ENCODE results near the gene CDKAL1.

The CDKAL1 gene

GRCh38 chr6:21123507-21124436 is 589.5 kb downstream of the CDKAL1 start:
- Histone ChIP-seq H3K4me3 (no peak overlapping the region), H3K27me3 (no peaks in the 10 kb centered on the region), H3K36me3 (no peaks in the 10 kb centered on the region), H3K4me1 (peaks cover 0 to 4% (median 0%) of the 10 kb centered on the region in 4 donors), H3K9me3 (no peaks in the 10 kb centered on the region), H3K27ac (no peak overlapping the region)
- TF ChIP-seq CTCF (IDR thresholded peaks at IDR 0.05) = no peak
- intact Hi-C loops (cut with DNase I; ENCODE audit: low total_unique reads) = no loop called here
- DNase-seq = no peak

GRCh38 chr6:21128601-21129000 is 594.3 kb downstream of the CDKAL1 start:
- no peaks in the 10 kb centered on the region for H3K27me3 ChIP-seq
- no peak for DNase-seq
- no peak overlapping the region for H3K27ac ChIP-seq
- intact Hi-C loops (cut with DNase I; ENCODE audit: low total_unique reads) = no loop called here
- H3K9me3 ChIP-seq = no peaks in the 10 kb centered on the region
- no peak for TF ChIP-seq CTCF (IDR thresholded peaks at IDR 0.05)
- H3K36me3 ChIP-seq = no peaks in the 10 kb centered on the region
- peaks cover 0 to 19% (median 7%) of the 10 kb centered on the region in 4 donors for H3K4me1 ChIP-seq
- H3K4me3 ChIP-seq = no peak overlapping the region

GRCh38 chr6:21131406-21131805 is 597.1 kb downstream of the CDKAL1 start:
- TF ChIP-seq CTCF (IDR thresholded peaks at IDR 0.05) = no peak
- no peak overlapping the region for H3K4me3 ChIP-seq
- H3K9me3 ChIP-seq = no peaks in the 10 kb centered on the region
- intact Hi-C loops (cut with DNase I; ENCODE audit: low total_unique reads) = no loop called here
- no peaks in the 10 kb centered on the region for H3K27me3 ChIP-seq
- H3K4me1 ChIP-seq = peaks cover 0 to 25% (median 10%) of the 10 kb centered on the region in 4 donors
- H3K27ac ChIP-seq = no peak overlapping the region
- no peaks in the 10 kb centered on the region for H3K36me3 ChIP-seq
- no peak for DNase-seq

GRCh38 chr6:21132446-21132845 is 598.2 kb downstream of the CDKAL1 start:
- Histone ChIP-seq H3K4me1 (peaks cover 0 to 25% (median 10%) of the 10 kb centered on the region in 4 donors), H3K9me3 (no peaks in the 10 kb centered on the region), H3K27ac (no peak overlapping the region), H3K36me3 (no peaks in the 10 kb centered on the region), H3K4me3 (no peak overlapping the region), H3K27me3 (no peaks in the 10 kb centered on the region)
- DNase-seq = no peak
- TF ChIP-seq CTCF (IDR thresholded peaks at IDR 0.05) = no peak
- intact Hi-C loops (cut with DNase I; ENCODE audit: low total_unique reads) = no loop called here

GRCh38 chr6:21132856-21133838 is 598.9 kb downstream of the CDKAL1 start:
- no peak for TF ChIP-seq CTCF (IDR thresholded peaks at IDR 0.05)
- Histone ChIP-seq H3K27ac (no peak overlapping the region), H3K4me3 (peak overlapping the region in 1 of 2 donors; percentile 7), H3K36me3 (no peaks in the 10 kb centered on the region), H3K9me3 (no peaks in the 10 kb centered on the region), H3K4me1 (peaks cover 0 to 25% (median 10%) of the 10 kb centered on the region in 4 donors), H3K27me3 (no peaks in the 10 kb centered on the region)
- intact Hi-C loops (cut with DNase I; ENCODE audit: low total_unique reads) = no loop called here
- DNase-seq = no peak

Data from tibial artery (tissue), 4 donors.